ENCODE data around the gene MATN1. TPM values are rescaled to one million over a fixed set of nuclear protein-coding genes. Genes with fewer than 3 reads are reported as not detected.
"Not testable (repeated sequence)": the region's sequence is repeated elsewhere in the genome, so short reads cannot be mapped to it uniquely, and the experiment has no call there.

MATN1 gene
- total RNA-seq, 1 experiment from 2014 or later: 0.12 TPM

GRCh38 chr1:30768159-30768829, 44.9 kb upstream of the MATN1 start:
- ChIA-PET CTCF (interaction anchor here (1.0 kb wide), 1 partner anchor 12 kb away, joined by 4 read pairs; no protein-coding TSS in a partner anchor), RAD21 (ENCODE audit: low non-redundant PET in 1 of 2, low total read pairs in 2 of 2, uncharacterized antibody in 2 of 2, unreplicated experiment in 2 of 2) (no interaction called here), POLR2A (no interaction called here)
- H4K20me1 ChIP-seq (ENCODE audit: insufficient read depth): no peaks in the 10 kb centered on the region
- BruUV-seq (replicated peaks): no TSS peak
- no peak overlapping the region for H3K4me2 ChIP-seq (ENCODE audit: low read length)
- DNase-seq (ENCODE audit: low read depth, low spot score): no peak
- no peaks in the 10 kb centered on the region for H3K9me2 ChIP-seq (ENCODE audit: insufficient read depth)
- intact Hi-C loops (cut with micrococcal nuclease): no loop called here
- no peak overlapping the region for H3K27ac ChIP-seq (ENCODE audit: low read depth, low read length)
- H3K36me3 ChIP-seq (ENCODE audit: control insufficient read depth in 1 of 2, insufficient read depth in 2 of 2, low read length in 2 of 2): no peaks in the 10 kb centered on the region
- H3K9ac ChIP-seq (ENCODE audit: low read length): no peak overlapping the region
- no peak for ATAC-seq
- no peaks in the 10 kb centered on the region for H3K9me3 ChIP-seq (ENCODE audit: control insufficient read depth in 1 of 2, insufficient read depth in 1 of 2, low read depth in 1 of 2, low read length in 2 of 2)
- no peak overlapping the region for H2AFZ ChIP-seq (ENCODE audit: low read depth, low read length, poor library complexity, severe bottlenecking)
- H3K27me3 ChIP-seq (ENCODE audit: insufficient read depth, low read length): no peaks in the 10 kb centered on the region
- no peaks in the 10 kb centered on the region for H3K79me2 ChIP-seq (ENCODE audit: insufficient read depth, low read length)
- TF ChIP-seq TCF7L2 (IDR thresholded peaks at IDR 0.05; ENCODE audit: borderline replicate concordance, extremely low read depth, insufficient read depth, insufficient read length) (no peak), YY1 (IDR thresholded peaks at IDR 0.05; ENCODE audit: extremely low read depth, insufficient replicate concordance, low read depth, low read length) (no peak), RAD21 (IDR thresholded peaks at IDR 0.05; ENCODE audit: low read depth) (no peak), EGR1 (IDR thresholded peaks at IDR 0.05; ENCODE audit: low read depth) (no peak), ZFX (IDR thresholded peaks at IDR 0.05) (no peak), POLR2AphosphoS5 (IDR thresholded peaks at IDR 0.05; ENCODE audit: low read depth, low read length) (no peak), ELF1 (IDR thresholded peaks at IDR 0.05; ENCODE audit: borderline replicate concordance, low read depth) (no peak), FOSL1 (IDR thresholded peaks at IDR 0.05; ENCODE audit: low read depth) (no peak), POLR2A (IDR thresholded peaks at IDR 0.05; ENCODE audit: borderline replicate concordance, extremely low read depth, insufficient read depth, insufficient read length) (no peak), SP1 (IDR thresholded peaks at IDR 0.05; ENCODE audit: low read depth) (no peak), CEBPB (IDR thresholded peaks at IDR 0.05; ENCODE audit: low read depth) (no peak), SIN3A (IDR thresholded peaks at IDR 0.05; ENCODE audit: low read depth) (no peak), ATF3 (IDR thresholded peaks at IDR 0.05) (no peak), ZBTB33 (IDR thresholded peaks at IDR 0.05; ENCODE audit: extremely low read depth, insufficient replicate concordance, low read length) (no peak), ZNF274 (IDR thresholded peaks at IDR 0.05; ENCODE audit: low read depth, low read length) (no peak)
- H3K4me3 ChIP-seq (replicated peaks in 1 of 2; ENCODE audit: low read depth in 1 of 2, low read length in 2 of 2): no peak overlapping the region
- H3K4me1 ChIP-seq (ENCODE audit: control insufficient read depth in 1 of 2, insufficient read depth in 2 of 2, low read length in 2 of 2): no peaks in the 10 kb centered on the region

GRCh38 chr1:30766948-30767347, 43.6 kb upstream of the MATN1 start:
- POLR2A ChIA-PET; ATAC-seq; H3K27me3 ChIP-seq (ENCODE audit: insufficient read depth, low read length); H3K9ac ChIP-seq (ENCODE audit: low read length); intact Hi-C loops (cut with micrococcal nuclease); BruUV-seq (replicated peaks); H3K36me3 ChIP-seq (ENCODE audit: control insufficient read depth in 1 of 2, insufficient read depth in 2 of 2, low read length in 2 of 2); H3K79me2 ChIP-seq (ENCODE audit: insufficient read depth, low read length); H3K9me2 ChIP-seq (ENCODE audit: insufficient read depth); H3K9me3 ChIP-seq (ENCODE audit: control insufficient read depth in 1 of 2, insufficient read depth in 1 of 2, low read depth in 1 of 2, low read length in 2 of 2); DNase-seq (ENCODE audit: low read depth, low spot score); H3K4me3 ChIP-seq (replicated peaks in 1 of 2; ENCODE audit: low read depth in 1 of 2, low read length in 2 of 2); H2AFZ ChIP-seq (ENCODE audit: low read depth, low read length, poor library complexity, severe bottlenecking); H4K20me1 ChIP-seq (ENCODE audit: insufficient read depth); H3K4me2 ChIP-seq (ENCODE audit: low read length); H3K4me1 ChIP-seq (ENCODE audit: control insufficient read depth in 1 of 2, insufficient read depth in 2 of 2, low read length in 2 of 2); H3K27ac ChIP-seq (ENCODE audit: low read depth, low read length); RAD21 ChIA-PET (ENCODE audit: low non-redundant PET in 1 of 2, low total read pairs in 2 of 2, uncharacterized antibody in 2 of 2, unreplicated experiment in 2 of 2): not testable (repeated sequence)
- CTCF ChIA-PET: interaction anchor here (0.7 to 2.0 kb wide), 2 partner anchors 12 to 13 kb away, joined by 3 to 5 read pairs; no protein-coding TSS in a partner anchor
